Gastroesophageal sphincter (tissue), 3 donors: ENCODE measurements around the gene SLC7A14.

ENCODE experiments used
- CTCF ChIP-seq, 4 experiments: fragments of 200-600 bp in 2 of 4; fragments of 450-650 bp in 2 of 4; sonication (generic) in 1 of 4; IDR thresholded peaks; one replicate each; pipeline ENCODE4 v1.5.1; 2017 to 2019; ENCODE audit warnings: antibody characterized with exemption in 4 of 4, mild to moderate bottlenecking in 2 of 4, moderate library complexity in 2 of 4
- EP300 ChIP-seq: sonication (generic); formaldehyde crosslinking; IDR thresholded peaks from one replicate; pipeline ENCODE4 v1.6.1; 2017; ENCODE audit warnings: antibody characterized with exemption, mild to moderate bottlenecking
- POLR2AphosphoS5 ChIP-seq: sonication (generic); formaldehyde crosslinking; IDR thresholded peaks from one replicate; pipeline ENCODE4 v1.6.1; 2017; ENCODE audit warnings: antibody characterized with exemption

GRCh38 chr3:170558427-170558826 is 27.4 kb downstream of the SLC7A14 start:
- TF ChIP-seq EP300 (no peak), CTCF (IDR thresholded peaks at IDR 0.05) (no peak), POLR2AphosphoS5 (no peak)
